NCI-H128 (cell line): ENCODE results near the gene SNX25.
"Not testable (repeated sequence)": the region's sequence is repeated elsewhere in the genome, so short reads cannot be mapped to it uniquely, and the experiment has no call there.

Source experiments
- DNase-seq: peaks from one replicate; lab custom pipeline; 2025; ENCODE audit not compliant: unreplicated experiment; lab: John Stamatoyannopoulos, UW

SNX25 gene

DNA sequence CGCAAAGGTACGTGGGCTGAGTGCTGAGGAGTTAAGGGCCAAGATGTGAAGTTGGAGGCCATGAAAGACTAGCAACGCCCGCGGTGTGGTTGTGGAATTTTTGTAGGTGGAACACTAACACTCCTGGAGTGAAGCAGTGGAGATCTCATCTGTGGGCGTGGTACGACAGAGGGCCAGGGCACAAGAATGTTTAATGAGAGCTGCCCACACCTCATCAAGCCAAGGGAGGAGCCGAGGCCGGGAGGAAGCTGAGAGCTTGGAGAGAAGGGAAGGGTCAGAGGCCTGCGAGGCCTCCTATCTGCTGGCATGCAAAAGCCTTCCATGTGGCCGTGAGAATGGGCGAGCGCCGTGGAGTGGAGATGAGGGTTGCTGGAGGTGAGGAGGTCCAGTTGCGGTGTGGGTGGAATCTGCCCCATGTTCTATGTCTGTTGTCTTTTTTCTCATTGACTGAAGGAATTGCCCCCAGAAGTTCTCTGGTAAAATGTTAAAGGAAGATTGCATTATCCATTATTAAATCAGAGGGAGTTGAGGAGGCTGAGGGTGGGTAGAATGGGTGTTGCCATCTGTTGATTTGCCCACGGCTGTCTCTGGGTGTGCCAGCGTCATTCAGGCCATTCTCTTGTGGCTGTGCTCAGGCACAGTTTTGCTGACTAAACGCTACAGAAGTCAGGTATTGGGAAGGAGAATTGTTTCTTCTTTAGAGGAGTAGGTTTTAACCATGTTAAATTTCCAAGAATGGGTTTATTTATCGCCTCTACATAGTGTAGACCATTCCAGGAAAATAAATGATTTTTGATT is 19.8 kb downstream of the SNX25 start:
- DNase-seq, result no peak

DNA sequence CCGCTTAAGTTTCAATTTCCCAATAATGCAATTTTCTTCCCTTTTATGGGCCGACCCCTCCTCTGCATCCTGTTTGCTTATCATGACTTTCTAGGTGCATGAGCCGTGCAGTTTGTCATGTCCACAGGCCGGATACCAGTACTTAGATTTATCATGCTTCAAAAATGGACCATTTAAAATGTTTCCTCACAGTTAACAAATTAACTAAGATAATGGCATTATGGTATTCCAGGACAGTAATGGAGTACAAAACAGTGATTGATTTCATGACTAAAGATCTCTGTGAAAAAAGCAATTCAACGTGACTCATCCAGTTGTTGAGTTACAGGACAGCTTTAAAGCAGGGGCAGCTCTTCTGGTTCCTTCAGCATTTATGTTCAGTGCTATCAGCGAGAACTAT is 23.0 kb downstream of the SNX25 start:
- no peak for DNase-seq

DNA sequence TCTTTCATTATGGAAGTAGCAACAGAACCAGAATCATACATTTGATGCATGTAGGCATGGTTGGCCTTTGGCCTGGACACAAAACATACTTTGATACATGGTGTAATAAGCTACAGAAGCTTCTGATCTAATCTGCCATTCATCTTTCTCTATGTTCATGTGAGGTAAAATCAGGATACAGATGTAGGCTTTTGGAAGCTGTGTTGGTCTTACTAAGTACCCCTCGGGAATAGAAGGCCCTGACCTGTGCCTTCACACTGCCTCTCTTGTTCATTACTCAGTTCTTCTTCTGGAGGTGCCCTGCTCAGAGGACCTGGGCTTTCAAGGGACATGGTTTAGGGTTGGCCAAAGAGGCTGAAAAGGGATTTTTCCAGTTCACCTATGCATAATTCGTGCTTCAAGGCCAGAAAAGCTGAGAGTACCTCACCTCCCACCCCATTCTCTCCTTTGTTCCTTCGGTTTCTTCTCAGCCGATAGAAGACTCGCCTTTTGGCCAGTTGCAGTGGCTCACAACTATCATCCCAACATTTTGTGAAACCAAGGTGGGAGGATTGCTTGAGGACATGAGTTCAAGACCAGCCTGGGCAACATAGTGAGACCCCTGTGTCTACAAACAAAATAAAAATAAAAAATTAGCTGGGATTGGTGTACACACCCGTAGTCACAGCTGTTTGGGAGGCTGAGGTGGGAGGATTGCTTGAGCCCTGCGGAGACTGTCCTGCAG is 25.9 kb downstream of the SNX25 start:
- DNase-seq, result no peak

DNA sequence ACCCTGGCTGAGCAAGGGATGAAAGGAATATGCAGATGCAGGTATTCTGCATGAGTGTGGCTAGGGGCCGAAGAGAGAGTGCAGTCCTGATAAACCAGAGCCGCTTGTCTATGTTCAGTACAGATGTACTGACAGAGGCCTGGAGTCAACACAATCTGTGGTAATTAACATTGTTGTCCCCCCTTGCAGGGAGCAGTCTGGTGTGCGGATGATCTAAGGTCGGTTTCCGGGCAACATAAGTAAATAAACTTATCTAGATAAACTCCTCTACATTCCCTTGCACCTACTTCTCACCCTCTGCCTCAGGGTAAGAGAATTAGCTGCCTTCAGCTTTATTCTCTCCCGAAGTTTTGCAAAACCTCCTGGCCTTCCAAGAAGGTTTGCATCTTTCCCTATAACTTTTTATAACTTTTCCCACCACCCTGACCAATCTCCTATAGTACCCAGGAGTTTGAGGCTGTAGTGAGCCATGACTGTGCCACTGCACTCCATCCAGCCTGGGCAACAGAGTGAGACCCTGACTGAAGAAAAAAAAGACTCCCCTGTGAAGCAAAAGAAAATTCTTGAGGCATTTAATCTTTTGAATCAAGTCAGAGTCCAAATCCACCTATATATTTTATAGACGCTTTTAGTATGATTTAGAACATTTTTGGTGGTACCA is 26.6 kb downstream of the SNX25 start:
- DNase-seq, result no peak

DNA sequence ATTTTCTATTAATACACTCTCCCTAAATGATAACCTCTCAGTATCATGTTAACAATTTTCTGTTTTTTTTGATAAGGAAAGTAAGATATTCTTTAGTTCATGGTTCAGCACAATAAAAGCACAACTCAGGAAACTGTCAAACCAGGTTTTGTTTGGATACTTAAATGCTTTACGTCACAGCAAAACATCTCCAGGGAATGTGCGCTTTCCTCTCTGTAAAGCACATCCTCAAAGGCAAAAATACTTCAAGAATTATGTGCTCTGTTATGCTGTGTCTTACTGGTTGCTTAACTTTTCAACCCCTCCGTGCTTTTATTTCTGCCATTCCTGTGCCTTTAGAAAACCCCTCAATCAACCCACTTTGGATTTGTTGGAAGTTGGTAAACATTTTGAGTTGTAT is 27.8 kb downstream of the SNX25 start:
- DNase-seq, result no peak

DNA sequence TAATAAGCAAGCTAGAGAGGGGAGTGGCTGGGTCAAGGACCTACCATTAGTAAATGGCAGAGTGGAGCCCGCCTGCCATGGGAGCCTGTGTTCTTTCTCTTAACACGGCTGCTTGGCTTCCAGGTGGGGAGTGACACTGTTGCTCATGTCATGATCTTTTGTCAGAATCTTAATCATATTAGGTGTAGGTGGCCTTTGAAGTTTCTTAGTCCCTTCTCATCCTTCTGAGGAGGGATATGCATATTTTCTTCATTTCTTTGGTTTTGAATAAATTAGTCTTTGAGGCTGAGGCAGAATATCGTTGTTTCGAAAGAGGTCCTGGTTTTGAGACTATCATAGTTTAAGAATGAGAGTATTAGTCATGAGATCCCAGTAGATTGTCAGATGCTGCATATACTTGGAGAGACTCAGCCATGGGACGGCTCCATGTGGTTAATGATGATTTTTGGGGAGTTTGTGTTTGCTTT is 28.9 kb downstream of the SNX25 start:
- DNase-seq, result no peak

DNA sequence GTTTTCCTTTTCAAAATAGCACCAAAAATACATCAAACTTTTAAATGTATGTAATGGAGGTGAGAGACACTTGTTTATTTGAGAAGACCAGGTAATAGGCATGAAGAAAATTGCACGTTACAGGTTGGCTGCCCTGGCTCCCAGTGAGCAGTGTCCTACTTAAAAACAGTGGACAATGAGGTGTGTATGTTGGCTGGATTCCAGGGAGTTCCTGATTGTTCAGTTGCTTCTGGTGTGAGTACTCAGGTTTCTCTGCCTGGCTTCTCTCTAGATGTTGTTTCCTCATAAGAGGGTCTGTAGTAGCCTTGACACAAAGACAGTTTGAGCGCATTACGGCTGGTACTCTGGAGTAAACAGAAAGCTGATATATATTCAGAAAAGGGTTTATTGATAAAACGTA is 29.4 kb downstream of the SNX25 start:
- no peak for DNase-seq

DNA sequence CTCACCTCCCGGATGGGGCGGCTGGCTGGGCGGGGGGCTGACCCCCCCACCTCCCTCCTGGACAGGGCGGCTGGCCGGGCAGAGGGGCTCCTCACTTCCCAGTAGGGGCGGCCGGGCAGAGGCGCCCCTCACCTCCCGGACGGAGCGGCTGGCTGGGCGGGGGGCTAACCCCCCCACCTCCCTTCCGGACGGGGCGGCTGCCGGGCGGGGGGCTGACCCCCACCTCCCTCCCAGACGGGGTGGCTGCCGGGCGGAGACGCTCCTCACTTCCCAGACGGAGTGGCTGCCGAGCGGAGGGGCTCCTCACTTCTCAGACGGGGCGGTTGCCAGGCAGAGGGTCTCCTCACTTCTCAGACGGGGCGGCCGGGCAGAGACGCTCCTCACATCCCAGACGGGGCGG is 31.1 kb downstream of the SNX25 start:
- DNase-seq, result not testable (repeated sequence)

DNA sequence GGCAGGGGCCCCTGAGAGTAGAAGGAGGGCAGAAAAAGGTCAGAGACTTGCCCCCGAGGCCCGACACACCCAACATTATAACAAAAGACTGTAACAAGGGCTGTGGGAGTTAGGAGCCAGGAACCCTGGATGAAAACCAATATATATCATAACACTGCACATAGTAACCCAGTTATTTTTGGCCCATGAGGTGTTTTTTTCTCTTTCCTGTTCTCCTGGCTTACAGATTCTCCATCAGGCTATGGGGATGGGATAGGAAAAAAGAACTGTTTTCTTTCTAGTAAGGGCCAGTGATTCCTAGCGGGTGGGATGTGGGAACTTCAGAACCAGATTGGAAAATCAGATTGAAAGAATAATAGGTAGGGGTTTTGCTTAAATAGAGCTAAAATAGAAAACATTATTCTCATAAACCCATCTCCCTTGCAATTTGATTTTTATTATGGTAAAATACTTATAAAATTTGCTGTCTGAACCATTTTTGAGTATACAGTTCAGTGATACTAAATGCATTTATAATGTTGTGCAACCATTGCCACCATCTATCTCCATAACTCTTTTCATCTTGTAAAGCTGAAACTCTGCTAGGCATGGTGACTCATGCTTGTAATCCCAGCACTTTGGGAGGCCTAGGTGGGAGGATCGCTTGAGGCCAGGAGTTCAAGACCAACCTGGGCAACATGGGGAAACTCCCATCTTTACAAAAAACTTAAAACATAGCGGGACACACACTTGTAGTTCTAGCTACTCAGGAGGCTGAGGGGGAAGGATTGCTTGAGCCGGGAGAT is 33.5 kb downstream of the SNX25 start:
- DNase-seq, result no peak

DNA sequence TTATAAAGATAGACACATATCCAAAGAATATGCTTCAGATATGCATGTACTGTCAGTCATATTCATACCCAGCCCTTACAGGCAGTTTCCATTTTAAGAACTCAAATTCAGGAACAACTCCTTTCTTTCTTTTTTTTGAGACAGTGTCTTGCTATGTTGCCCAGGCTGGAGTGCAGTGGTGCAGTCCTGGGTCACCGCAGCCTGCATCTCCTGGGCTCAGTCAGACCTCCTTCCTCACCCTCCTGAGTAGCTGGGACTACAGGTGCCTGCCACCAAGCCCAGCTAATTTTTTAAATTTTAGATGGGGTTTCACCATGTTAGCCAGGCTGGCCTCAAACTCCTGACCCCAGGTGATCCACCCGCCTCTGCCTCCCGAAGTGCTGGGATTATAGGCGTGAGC is 34.5 kb downstream of the SNX25 start:
- no peak for DNase-seq

DNA sequence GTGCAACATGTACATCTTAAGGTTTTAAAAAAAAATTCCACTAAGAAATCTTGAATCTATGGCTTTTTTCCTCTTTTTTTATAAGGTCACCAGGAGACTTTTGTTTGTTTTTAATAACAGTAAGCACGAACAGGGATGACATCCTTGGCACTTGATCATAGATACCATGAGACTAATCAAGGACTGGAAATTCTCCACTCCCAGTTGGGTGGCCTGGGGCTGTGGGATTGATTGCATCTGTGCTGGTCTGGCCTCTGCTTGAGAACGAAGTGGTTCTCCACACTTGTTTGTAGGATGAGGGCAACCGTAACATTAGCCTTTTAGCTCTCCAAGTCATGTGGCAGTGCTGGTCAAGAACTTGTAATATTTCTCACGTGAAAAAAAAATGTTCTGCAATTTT is 35.4 kb downstream of the SNX25 start:
- DNase-seq, result no peak

DNA sequence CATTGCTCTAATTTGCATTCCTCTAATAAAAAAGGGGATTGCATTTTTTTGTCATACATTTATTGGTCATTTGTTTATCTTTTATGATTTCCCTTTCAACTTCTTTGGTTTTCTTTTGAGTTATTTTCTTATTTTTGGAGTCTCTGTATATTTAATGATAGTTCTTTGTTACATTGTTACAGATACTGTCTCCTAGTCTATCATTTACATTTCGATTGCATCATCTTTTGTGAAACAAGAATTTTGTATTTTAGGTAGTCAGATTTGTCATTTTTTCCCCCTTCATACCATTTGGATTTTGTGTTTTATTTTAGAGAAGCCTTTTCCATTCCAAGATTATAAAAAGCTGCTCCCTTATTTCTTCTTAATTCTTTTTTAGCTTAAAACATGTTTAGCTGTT is 37.1 kb downstream of the SNX25 start:
- DNase-seq, result no peak

DNA sequence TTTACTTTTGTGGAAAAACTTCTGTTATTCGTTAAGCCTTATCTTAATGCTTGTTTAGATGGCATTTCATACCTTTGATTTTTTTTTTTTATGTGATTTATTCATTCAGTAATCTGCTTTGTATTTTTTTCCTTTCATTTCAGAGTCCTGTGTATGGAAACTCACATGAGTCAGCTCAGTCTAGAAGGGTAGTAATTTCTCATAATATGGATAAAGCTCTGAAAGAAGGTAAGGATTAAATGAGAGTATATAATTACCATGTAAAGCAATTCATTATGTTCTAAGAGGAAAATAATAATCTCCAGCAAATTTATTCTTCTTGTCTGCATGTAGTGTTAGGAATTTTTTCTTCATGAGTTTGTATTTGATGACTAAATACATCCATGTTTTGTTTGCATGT is 37.8 kb downstream of the SNX25 start:
- DNase-seq, result no peak

DNA sequence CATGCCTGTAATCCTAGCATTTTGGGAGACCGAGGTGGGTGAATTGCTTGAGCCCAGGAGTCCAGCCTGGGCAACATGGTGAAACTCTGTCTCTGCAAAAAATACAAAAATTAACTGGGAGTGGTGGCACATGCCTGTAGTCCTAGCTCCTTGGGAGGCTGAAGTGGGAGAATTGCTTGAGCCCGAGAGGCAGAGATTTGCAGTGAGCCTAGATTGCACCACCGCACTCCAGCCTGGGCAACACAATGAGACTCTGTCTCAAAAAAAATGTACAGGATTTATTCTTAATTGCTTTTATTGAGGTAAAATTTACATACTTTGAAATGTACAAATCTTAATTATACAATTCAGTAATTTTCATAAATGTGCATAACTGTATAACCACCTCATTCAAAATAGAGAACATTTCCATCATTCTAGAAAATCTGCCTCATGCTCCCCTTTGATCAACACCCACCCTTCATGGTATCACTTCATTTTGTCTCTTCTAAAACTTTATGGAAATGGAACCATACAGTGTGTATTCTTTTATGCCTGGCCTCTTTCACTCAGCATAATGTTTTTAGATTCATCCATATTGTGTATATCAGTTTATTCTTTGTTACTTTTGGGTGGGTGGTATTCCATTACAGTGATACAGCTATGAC is 39.1 kb downstream of the SNX25 start:
- no peak for DNase-seq

DNA sequence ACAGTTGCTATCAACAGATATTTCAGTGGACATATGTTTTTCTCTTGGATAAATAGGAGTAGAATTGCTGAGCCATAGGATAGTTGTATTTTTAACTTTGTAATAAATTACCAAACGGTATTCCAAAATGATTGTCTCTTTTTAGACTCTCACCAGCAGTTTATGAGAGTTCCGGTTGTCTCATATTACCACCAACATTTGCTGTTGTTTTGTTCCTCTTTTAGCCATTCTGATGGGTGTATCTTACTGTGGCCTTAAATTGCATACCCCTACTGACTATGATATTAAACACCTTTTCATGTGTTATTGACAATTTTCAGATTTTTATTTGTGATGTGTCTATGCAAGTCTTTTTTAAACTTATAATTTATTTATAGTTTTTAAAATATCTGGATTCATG is 39.7 kb downstream of the SNX25 start:
- no peak for DNase-seq

DNA sequence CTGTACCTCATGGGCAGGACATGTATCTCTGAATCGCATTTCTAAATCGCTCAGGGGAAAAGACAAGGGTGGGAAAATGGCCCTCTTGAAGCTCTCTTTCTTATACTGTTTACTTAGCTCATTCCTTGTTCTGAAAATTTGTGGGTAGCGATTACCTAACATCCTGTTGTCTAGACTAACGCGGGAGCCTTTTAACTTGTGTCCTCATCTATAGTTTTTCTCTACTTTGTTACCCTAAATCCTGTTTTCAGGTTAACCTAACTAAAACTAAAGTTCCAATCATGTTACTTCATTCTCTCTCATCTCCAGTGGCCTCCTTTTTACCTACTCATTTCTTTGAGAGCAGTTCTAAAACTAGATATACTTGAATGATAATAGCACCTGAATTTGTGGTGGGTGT is 45.0 kb downstream of the SNX25 start:
- no peak for DNase-seq

DNA sequence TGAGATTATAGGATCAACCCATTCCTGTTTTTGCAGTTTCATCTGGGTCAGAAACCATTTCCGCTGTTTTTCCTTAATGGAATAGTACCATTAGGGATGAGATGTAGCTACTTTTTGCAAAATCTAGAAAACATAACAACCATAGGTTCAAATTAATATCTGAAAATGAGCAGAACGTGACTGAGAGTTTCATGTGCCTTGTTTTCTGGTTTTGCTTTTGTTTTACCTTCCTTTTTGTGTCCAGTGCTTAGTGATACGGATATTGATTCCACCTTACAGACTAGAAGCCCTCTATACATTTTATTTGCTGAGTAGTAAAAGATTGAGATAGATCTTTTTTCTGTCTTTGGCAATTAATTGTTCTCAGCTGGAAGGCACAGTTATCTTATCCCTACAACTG is 46.5 kb downstream of the SNX25 start:
- DNase-seq, result no peak

DNA sequence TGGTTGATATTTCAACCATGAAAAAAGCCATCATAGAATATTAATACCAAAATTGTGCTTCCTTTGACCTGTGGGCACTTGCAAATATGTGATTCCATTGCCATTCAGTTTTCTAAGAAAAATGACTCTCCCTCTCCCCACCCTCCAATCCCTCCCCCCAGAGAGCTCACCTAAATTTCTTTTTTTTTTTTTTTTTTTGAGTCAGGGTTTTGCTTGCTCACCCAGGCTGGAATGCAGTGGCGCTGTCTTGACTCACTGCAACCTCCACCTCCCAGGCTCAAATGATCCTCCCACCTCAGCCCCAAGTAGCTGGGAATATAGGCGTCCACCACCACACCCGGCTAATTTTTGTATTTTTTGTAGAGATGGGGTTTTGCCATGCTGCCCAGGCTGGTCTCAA is 47.0 kb downstream of the SNX25 start:
- no peak for DNase-seq

DNA sequence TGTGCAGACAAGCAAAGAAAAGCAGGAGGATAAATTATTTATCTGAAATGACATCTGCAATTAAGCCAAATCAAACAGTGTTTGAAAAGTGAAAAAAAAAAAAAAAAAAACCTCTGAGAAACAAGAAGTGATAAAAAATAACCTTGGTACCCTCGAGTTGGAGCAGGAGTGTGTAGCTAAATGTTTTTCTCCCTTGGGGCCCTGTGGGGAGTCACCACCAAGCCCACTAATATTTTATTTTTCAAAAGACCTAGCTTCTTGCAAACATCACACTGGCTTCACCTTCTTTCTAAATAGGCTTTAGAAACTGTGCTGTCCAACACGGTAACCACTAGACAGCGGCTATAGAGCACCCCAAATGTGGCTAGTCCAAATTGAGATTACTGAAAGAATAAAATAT is 47.7 kb downstream of the SNX25 start:
- no peak for DNase-seq

DNA sequence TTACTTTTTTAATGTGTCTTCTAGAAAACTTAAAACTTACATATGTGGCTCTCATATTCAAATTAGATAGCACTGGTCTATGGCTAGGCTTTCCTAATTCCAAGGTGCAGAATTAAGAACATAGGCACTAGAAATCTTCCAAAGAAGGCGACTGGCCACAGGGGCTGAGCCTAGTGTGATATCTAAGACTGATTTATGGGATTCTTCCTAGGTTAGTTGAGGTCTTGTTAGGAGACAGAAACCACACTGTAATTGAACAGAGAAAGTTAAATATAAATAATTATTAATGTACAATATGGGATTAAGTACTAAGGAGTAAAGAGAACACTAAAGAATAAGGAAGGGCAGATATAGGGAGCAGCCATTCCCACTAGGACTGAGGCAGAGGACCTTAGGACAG is 48.3 kb downstream of the SNX25 start:
- no peak for DNase-seq

DNA sequence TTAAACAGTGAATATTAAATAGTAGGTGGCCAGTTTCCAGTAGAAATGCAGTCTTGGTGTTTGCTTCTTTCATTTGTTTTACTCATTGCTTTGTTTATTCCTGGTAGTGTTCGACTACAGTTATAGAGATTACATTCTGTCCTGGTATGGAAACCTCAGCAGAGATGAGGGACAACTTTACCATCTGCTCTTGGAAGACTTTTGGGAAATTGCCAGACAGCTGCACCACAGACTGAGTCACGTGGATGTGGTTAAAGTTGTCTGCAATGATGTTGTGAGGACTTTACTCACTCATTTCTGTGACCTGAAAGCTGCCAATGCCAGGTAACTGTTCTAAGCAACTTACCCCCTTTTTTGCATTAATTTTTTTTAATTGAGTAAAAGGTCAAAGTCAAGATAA is 49.3 kb downstream of the SNX25 start:
- DNase-seq, result not testable (repeated sequence)
